Measurements from ENCODE around the gene KRTAP5-8.

DNA sequence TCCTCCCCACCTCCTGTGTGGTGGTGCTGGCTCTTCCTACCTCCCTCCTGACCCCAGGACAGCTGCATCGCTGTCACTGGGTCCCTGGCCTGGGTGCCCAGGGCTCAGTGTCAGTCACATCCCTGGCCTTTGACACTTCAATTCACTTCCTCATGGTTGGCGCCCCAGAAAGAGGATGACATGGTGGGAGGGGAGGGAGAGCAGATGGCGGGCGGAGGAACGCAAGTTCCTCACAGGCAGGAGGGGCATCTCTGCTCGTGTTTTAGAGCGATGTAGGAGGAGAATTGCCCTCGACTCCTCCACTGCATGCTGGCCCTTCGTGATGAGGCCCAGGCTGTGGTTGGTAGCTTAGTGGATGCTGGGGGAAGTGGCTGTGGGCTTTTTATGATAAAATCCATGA, 45.9 kb upstream of the KRTAP5-8 start:
- no peak for TF ChIP-seq RFX5 (IDR thresholded peaks at IDR 0.05; ENCODE audit: low read depth, low read length)
- TF ChIP-seq, protein P1, sequence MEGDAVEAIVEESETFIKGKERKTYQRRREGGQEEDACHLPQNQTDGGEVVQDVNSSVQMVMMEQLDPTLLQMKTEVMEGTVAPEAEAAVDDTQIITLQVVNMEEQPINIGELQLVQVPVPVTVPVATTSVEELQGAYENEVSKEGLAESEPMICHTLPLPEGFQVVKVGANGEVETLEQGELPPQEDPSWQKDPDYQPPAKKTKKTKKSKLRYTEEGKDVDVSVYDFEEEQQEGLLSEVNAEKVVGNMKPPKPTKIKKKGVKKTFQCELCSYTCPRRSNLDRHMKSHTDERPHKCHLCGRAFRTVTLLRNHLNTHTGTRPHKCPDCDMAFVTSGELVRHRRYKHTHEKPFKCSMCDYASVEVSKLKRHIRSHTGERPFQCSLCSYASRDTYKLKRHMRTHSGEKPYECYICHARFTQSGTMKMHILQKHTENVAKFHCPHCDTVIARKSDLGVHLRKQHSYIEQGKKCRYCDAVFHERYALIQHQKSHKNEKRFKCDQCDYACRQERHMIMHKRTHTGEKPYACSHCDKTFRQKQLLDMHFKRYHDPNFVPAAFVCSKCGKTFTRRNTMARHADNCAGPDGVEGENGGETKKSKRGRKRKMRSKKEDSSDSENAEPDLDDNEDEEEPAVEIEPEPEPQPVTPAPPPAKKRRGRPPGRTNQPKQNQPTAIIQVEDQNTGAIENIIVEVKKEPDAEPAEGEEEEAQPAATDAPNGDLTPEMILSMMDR (conservative IDR thresholded peaks at IDR 0.05; ENCODE audit: low read depth, low read length): no peak
- TF ChIP-seq POLR2A (IDR thresholded peaks at IDR 0.05; ENCODE audit: low read depth, low read length): no peak
- TF ChIP-seq BHLHE40 (IDR thresholded peaks at IDR 0.05; ENCODE audit: low read depth, low read length): no peak
- TF ChIP-seq MAZ (IDR thresholded peaks at IDR 0.05; ENCODE audit: borderline replicate concordance, low read depth, low read length): no peak
- TF ChIP-seq MXI1 (IDR thresholded peaks at IDR 0.05; ENCODE audit: borderline replicate concordance, low read depth, low read length): no peak
- no peak for TF ChIP-seq RAD21 (IDR thresholded peaks at IDR 0.05; ENCODE audit: low read length)
- TF ChIP-seq CEBPB (IDR thresholded peaks at IDR 0.05; ENCODE audit: low read depth, low read length): no peak
- no peak for TF ChIP-seq NFE2L2 (IDR thresholded peaks at IDR 0.05; ENCODE audit: low read depth, low read length)
